Measurements from ENCODE around the gene PKN1.
A peak's percentile ranks its signal among the peaks of the same experiment; 100 is the strongest.

The PKN1 gene

DNA sequence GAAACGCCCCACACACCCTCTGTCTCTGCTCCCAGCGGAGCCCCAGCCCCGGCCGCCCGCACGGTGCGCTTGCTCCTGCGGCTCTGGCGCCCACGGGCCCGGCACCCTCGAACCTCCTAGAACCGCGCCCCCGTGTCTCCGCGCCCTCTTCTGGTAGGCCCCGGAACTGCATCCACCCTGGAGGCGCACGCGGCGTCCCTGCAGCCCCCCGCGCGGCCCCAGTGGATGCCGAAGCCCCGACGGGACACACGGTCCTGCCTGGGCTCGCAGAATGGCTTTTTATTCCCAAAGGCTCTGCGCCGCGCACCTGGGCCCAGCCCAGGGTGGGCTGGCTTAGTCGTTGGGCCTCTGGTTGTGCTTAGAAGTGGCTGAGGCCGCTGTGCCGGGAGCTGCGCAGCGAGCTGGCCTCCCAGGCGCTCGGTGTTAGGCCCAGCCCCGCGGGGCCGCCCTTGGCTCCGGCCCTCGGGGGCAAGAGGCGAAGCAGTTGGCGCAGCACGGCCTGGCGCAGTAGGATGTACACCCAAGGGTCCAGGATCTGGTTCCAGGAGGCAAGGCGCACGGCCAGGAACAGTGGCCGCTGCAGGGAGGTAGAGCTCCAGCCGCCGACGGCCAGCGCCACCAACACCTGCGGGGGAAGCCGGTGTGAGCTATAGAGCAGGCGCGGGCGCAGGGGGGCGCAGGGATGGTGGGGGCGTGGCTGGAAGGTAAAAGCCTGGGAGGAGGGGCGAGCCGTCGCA is 39.3 kb downstream of the PKN1 start:
- ATAC-seq, result peak; percentile 40
- no peak for TF ChIP-seq ZFP3 (CRISPR knock-in tag; IDR thresholded peaks at IDR 0.05)
- TF ChIP-seq ZC3H10 (CRISPR knock-in tag; IDR thresholded peaks at IDR 0.05), result no peak; the same call in 1 of the 2 replicates
- no peak for TF ChIP-seq RARB (CRISPR knock-in tag; IDR thresholded peaks at IDR 0.05)
- TF ChIP-seq, protein P1, sequence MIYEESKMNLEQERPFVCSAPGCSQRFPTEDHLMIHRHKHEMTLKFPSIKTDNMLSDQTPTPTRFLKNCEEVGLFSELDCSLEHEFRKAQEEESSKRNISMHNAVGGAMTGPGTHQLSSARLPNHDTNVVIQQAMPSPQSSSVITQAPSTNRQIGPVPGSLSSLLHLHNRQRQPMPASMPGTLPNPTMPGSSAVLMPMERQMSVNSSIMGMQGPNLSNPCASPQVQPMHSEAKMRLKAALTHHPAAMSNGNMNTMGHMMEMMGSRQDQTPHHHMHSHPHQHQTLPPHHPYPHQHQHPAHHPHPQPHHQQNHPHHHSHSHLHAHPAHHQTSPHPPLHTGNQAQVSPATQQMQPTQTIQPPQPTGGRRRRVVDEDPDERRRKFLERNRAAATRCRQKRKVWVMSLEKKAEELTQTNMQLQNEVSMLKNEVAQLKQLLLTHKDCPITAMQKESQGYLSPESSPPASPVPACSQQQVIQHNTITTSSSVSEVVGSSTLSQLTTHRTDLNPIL (CRISPR knock-in tag; IDR thresholded peaks at IDR 0.05; ENCODE audit: low read depth), result no peak
- TF ChIP-seq ESRRG (CRISPR knock-in tag; IDR thresholded peaks at IDR 0.05), result no peak
- no peak for TF ChIP-seq OSR1 (CRISPR knock-in tag; IDR thresholded peaks at IDR 0.05)
- TF ChIP-seq ZNF565 (CRISPR knock-in tag; conservative IDR thresholded peaks at IDR 0.05; ENCODE audit: low read depth), result no peak
- TF ChIP-seq, protein P2, sequence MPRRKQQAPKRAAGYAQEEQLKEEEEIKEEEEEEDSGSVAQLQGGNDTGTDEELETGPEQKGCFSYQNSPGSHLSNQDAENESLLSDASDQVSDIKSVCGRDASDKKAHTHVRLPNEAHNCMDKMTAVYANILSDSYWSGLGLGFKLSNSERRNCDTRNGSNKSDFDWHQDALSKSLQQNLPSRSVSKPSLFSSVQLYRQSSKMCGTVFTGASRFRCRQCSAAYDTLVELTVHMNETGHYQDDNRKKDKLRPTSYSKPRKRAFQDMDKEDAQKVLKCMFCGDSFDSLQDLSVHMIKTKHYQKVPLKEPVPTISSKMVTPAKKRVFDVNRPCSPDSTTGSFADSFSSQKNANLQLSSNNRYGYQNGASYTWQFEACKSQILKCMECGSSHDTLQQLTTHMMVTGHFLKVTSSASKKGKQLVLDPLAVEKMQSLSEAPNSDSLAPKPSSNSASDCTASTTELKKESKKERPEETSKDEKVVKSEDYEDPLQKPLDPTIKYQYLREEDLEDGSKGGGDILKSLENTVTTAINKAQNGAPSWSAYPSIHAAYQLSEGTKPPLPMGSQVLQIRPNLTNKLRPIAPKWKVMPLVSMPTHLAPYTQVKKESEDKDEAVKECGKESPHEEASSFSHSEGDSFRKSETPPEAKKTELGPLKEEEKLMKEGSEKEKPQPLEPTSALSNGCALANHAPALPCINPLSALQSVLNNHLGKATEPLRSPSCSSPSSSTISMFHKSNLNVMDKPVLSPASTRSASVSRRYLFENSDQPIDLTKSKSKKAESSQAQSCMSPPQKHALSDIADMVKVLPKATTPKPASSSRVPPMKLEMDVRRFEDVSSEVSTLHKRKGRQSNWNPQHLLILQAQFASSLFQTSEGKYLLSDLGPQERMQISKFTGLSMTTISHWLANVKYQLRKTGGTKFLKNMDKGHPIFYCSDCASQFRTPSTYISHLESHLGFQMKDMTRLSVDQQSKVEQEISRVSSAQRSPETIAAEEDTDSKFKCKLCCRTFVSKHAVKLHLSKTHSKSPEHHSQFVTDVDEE (CRISPR knock-in tag; IDR thresholded peaks at IDR 0.05), result no peak; the same call in 1 of the 2 replicates
- TF ChIP-seq ZNF70 (CRISPR knock-in tag; IDR thresholded peaks at IDR 0.05), result no peak
- TF ChIP-seq BACH2 (CRISPR knock-in tag; IDR thresholded peaks at IDR 0.05; ENCODE audit: borderline replicate concordance), result no peak
- TF ChIP-seq ISL1 (CRISPR knock-in tag; IDR thresholded peaks at IDR 0.05), result no peak
- no peak for TF ChIP-seq GLIS3 (CRISPR knock-in tag; IDR thresholded peaks at IDR 0.05)
- TF ChIP-seq CSDC2 (CRISPR knock-in tag; IDR thresholded peaks at IDR 0.05), result no peak
- no peak for TF ChIP-seq ZFP30 (CRISPR knock-in tag; IDR thresholded peaks at IDR 0.05)
- TF ChIP-seq, protein P3, sequence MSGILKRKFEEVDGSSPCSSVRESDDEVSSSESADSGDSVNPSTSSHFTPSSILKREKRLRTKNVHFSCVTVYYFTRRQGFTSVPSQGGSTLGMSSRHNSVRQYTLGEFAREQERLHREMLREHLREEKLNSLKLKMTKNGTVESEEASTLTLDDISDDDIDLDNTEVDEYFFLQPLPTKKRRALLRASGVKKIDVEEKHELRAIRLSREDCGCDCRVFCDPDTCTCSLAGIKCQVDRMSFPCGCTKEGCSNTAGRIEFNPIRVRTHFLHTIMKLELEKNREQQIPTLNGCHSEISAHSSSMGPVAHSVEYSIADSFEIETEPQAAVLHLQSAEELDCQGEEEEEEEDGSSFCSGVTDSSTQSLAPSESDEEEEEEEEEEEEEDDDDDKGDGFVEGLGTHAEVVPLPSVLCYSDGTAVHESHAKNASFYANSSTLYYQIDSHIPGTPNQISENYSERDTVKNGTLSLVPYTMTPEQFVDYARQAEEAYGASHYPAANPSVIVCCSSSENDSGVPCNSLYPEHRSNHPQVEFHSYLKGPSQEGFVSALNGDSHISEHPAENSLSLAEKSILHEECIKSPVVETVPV (CRISPR knock-in tag; IDR thresholded peaks at IDR 0.05), result no peak
- TF ChIP-seq PPARA (CRISPR knock-in tag; IDR thresholded peaks at IDR 0.05; ENCODE audit: borderline replicate concordance), result no peak
- no peak for TF ChIP-seq ARNTL (CRISPR knock-in tag; IDR thresholded peaks at IDR 0.05; ENCODE audit: borderline replicate concordance, low read depth)
- no peak for TF ChIP-seq TOX (CRISPR knock-in tag; IDR thresholded peaks at IDR 0.05; ENCODE audit: borderline replicate concordance)
- no peak for TF ChIP-seq ZNF8 (CRISPR knock-in tag; IDR thresholded peaks at IDR 0.05)
- TF ChIP-seq, protein P4, sequence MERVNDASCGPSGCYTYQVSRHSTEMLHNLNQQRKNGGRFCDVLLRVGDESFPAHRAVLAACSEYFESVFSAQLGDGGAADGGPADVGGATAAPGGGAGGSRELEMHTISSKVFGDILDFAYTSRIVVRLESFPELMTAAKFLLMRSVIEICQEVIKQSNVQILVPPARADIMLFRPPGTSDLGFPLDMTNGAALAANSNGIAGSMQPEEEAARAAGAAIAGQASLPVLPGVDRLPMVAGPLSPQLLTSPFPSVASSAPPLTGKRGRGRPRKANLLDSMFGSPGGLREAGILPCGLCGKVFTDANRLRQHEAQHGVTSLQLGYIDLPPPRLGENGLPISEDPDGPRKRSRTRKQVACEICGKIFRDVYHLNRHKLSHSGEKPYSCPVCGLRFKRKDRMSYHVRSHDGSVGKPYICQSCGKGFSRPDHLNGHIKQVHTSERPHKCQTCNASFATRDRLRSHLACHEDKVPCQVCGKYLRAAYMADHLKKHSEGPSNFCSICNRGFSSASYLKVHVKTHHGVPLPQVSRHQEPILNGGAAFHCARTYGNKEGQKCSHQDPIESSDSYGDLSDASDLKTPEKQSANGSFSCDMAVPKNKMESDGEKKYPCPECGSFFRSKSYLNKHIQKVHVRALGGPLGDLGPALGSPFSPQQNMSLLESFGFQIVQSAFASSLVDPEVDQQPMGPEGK (CRISPR knock-in tag; IDR thresholded peaks at IDR 0.05; ENCODE audit: borderline replicate concordance), result no peak

DNA sequence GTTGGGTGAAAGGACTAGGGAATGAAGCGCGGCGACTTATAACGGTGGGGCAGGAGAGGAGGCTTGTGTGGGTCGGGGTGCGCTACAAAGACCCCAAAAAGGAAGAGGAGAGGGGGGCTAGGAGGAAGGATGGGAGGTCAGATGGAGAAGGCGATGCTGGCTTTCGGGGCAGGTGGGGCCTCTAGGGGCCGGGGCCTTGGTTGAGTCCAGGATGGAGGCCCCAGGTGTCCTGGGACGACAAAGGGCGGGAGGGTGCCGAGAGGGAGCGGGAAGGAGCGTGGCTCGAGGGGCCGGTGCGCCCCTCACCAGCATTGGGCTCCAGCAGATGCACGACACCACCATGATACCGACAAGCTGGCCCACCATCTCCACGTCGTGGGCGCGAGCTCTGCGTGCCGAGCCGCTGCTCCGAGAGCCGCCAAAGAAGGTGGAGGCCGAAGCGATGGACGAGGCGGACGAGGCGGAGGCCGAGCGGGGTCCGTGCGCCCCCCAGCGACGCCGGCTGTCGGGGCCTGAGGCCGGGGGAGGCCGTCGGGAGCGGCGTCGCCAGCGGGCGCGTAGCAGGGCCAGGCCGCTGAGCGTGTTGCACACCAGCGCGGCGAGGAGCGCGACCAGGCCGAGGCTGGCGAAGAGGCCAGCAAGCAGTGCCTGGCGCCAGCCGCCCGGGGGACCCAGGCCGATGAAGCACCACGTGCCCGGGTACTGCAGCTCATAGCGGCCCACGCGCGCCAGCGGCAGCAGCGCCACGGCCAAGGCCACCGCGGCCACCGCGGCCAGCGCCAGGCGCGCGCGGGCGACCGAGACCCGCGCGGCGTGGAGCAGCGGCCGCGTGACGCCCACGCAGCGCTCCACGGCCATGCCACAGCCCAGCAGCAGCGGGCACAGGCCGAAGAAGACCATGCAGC is 40.2 kb downstream of the PKN1 start:
- no peak for ATAC-seq
- no peak for TF ChIP-seq OSR1 (CRISPR knock-in tag; IDR thresholded peaks at IDR 0.05)

DNA sequence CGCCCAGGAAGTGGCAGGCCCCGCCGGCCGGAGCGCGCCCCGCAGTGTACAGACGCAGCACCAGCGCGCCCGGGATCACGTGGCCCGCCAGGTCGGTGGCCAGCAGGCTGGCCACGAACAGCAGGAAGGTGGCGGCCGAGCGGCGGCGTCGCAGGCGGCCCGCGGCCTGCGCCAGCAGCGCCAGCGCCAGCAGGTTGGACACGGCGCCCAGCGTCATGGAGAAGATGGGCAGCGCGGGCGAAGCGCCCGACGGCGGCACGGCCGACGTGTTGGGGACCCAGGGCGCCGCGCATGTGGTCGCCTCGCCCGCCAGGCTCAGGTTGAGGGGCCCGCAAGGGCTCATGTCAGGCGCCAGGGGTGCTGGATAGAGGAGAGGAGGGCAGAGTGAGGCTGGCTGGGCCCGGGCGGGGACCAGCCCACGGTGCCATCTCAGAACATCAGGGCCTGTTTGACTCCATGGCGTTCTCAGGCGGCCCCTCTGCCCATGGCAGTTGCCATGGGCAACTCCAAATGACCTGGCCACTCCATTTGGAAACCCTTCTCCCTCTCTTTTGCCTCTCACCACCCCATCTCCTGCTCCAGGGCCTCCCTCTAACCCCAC is 41.0 kb downstream of the PKN1 start:
- no peak for ATAC-seq
- no peak for TF ChIP-seq ZNF565 (CRISPR knock-in tag; conservative IDR thresholded peaks at IDR 0.05; ENCODE audit: low read depth)
- TF ChIP-seq PPARA (CRISPR knock-in tag; IDR thresholded peaks at IDR 0.05; ENCODE audit: borderline replicate concordance), result no peak
- TF ChIP-seq TCF4 (CRISPR knock-in tag; IDR thresholded peaks at IDR 0.05; ENCODE audit: borderline replicate concordance), result no peak
- TF ChIP-seq ZNF70 (CRISPR knock-in tag; IDR thresholded peaks at IDR 0.05), result no peak
- TF ChIP-seq SNAI2 (CRISPR knock-in tag; IDR thresholded peaks at IDR 0.05), result no peak
- TF ChIP-seq, protein P2 (CRISPR knock-in tag; IDR thresholded peaks at IDR 0.05), result no peak
- TF ChIP-seq, protein P5, sequence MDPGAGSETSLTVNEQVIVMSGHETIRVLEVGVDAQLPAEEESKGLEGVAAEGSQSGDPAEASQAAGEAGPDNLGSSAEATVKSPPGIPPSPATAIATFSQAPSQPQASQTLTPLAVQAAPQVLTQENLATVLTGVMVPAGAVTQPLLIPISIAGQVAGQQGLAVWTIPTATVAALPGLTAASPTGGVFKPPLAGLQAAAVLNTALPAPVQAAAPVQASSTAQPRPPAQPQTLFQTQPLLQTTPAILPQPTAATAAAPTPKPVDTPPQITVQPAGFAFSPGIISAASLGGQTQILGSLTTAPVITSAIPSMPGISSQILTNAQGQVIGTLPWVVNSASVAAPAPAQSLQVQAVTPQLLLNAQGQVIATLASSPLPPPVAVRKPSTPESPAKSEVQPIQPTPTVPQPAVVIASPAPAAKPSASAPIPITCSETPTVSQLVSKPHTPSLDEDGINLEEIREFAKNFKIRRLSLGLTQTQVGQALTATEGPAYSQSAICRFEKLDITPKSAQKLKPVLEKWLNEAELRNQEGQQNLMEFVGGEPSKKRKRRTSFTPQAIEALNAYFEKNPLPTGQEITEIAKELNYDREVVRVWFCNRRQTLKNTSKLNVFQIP (CRISPR knock-in tag; IDR thresholded peaks at IDR 0.05; ENCODE audit: borderline replicate concordance, low read depth), result no peak
- no peak for TF ChIP-seq BACH2 (CRISPR knock-in tag; IDR thresholded peaks at IDR 0.05; ENCODE audit: borderline replicate concordance)
- no peak for TF ChIP-seq ZFP3 (CRISPR knock-in tag; IDR thresholded peaks at IDR 0.05)
- TF ChIP-seq ISL1 (CRISPR knock-in tag; IDR thresholded peaks at IDR 0.05), result no peak
